ENCODE data around the gene IL19. TPM values are rescaled to one million over a fixed set of nuclear protein-coding genes. Genes with fewer than 3 reads are reported as not detected.

IL19 gene
- total and polyA plus RNA-seq, 2 of the 13 experiments (the other 11 are each of a cell fraction or from before 2014, with no cell fraction given) = not detected

DNA sequence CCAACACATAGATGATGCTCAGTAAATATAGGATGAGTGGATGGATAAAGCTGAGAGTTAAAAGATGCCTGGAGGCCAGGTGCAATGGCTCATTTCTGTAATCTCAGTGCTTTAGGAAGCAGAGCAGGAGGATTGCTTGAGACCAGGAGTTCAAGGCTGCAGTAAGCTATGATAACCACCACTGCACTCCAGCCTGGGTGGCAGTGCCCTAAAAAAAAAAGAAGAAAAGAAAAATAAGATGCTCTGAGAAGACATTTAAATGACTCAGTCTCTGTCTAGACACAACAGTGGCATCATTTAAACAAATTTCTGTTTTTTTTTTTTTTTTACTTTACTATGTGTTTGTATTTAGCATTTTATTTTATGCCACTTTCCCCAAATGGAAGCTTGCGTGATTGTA, 25.3 kb upstream of the IL19 start:
- Histone ChIP-seq H3K4me2 (ENCODE audit: low read depth, low read length) (no peak overlapping the region), H3K79me2 (ENCODE audit: insufficient read depth, low read length) (no peaks in the 10 kb centered on the region), H3K4me3 (replicated peaks in 1 of 3; ENCODE audit: insufficient read depth in 1 of 3, low read depth in 2 of 3, low read length in 3 of 3) (no peak overlapping the region), H3K36me3 (replicated peaks in 1 of 2; ENCODE audit: control insufficient read depth in 1 of 2, insufficient read depth in 2 of 2, low read length in 2 of 2) (no peaks in the 10 kb centered on the region), H3K27me3 (ENCODE audit: control insufficient read depth in 1 of 2, insufficient read depth in 2 of 2, low read length in 2 of 2) (peaks cover 0 to 14% of the 10 kb centered on the region in 2 experiments; a peak in 3 of 5 replicates), H4K20me1 (ENCODE audit: insufficient read depth, low read length) (no peaks in the 10 kb centered on the region), H3K9ac (ENCODE audit: insufficient read depth, low read depth, low read length) (no peak overlapping the region), H3K4me1 (ENCODE audit: insufficient read depth, low read length) (no peaks in the 10 kb centered on the region), H3K27ac (ENCODE audit: extremely low read length, insufficient read depth, low read length) (no peak overlapping the region), H2AFZ (ENCODE audit: low read length) (no peak overlapping the region), H3K9me3 (ENCODE audit: low read length) (no peaks in the 10 kb centered on the region)
- ChIA-PET CTCF (ENCODE audit: low intra/inter-chr PET ratio, low total read pairs) (no interaction called here), POLR2A (interaction anchor here (0.7 kb wide), 1 partner anchor 133 kb away, joined by 3 read pairs; no protein-coding TSS in a partner anchor)
- TF ChIP-seq TFDP2 (CRISPR knock-in tag; IDR thresholded peaks at IDR 0.05) (no peak), U2AF1 (optimal IDR thresholded peaks at IDR 0.05; ENCODE audit: low read depth, low read length) (no peak), NFKB2 (CRISPR knock-in tag; IDR thresholded peaks at IDR 0.05; ENCODE audit: borderline replicate concordance) (no peak), ZNF484 (CRISPR knock-in tag; IDR thresholded peaks at IDR 0.05; ENCODE audit: borderline replicate concordance, low read depth) (no peak), ZNF597 (CRISPR knock-in tag; IDR thresholded peaks at IDR 0.05) (no peak), NR2F6 (IDR thresholded peaks at IDR 0.05) (no peak), NR2F6 (CRISPR knock-in tag; IDR thresholded peaks at IDR 0.05) (no peak), ZNF253 (CRISPR knock-in tag; IDR thresholded peaks at IDR 0.05; ENCODE audit: borderline replicate concordance) (no peak), ZNF564 (CRISPR knock-in tag; IDR thresholded peaks at IDR 0.05) (no peak), KLF9 (CRISPR knock-in tag; IDR thresholded peaks at IDR 0.05; ENCODE audit: low read depth) (no peak)
- WGBS (ENCODE audit: low lambda C conversion rate) = 84% methylated on average over 1 of the region's 1 CpG
- FAIRE-seq (no peak), ATAC-seq (no peak), DNase-seq (ENCODE audit: low spot score) (no peak)
- no TSS peak for BruUV-seq (replicated peaks)
- in situ Hi-C loops (cut with HindIII; ENCODE audit: extremely low pct_ligation_motif_present, low pct_unique_long_range_greater_than_20kb) = no loop called here
- intact Hi-C loops (cut with micrococcal nuclease; ENCODE audit: unreplicated experiment) = no loop called here
